Memory B cell (primary cell): Measurements from ENCODE around the gene TEKTIP1.
A peak's percentile ranks its signal among the peaks of the same experiment; 100 is the strongest.

Experiments used
- ATAC-seq: fragments of 150-1000 bp; cut with Tn5 transposase; 2 replicates; pipeline ENCODE4 v1.10.0; 2021; ENCODE audit warnings: low read depth, mild to moderate bottlenecking, moderate library complexity
- DNase-seq, 2 donors: peaks; one replicate each; pipeline ENCODE4 v3.0.0; 2022; ENCODE audit warnings: low spot score in 2 of 2
- H3K27ac Mint-ChIP-seq: one replicate; pipeline ENCODE4 v1.8.0; 2022; ENCODE audit warnings: mild to moderate bottlenecking, moderate library complexity, mixed read lengths
- H3K27me3 Mint-ChIP-seq: one replicate; pipeline ENCODE4 v1.8.0; 2022; ENCODE audit warnings: mixed read lengths
- H3K36me3 Mint-ChIP-seq: one replicate; pipeline ENCODE4 v1.8.0; 2022; ENCODE audit warnings: mild to moderate bottlenecking, mixed read lengths
- H3K4me1 Mint-ChIP-seq: one replicate; pipeline ENCODE4 v1.8.0; 2022; ENCODE audit warnings: mixed read lengths
- H3K4me3 Mint-ChIP-seq: one replicate; pipeline ENCODE4 v1.8.0; 2022; ENCODE audit warnings: mild to moderate bottlenecking, moderate library complexity, mixed read lengths
- H3K9me3 Mint-ChIP-seq: one replicate; pipeline ENCODE4 v1.8.0; 2022; ENCODE audit warnings: mixed read lengths

The TEKTIP1 gene

GRCh38 chr19:3546119-3546518, 7.1 kb downstream of the TEKTIP1 start:
- ATAC-seq (no peak), DNase-seq (no peak)
- Mint-ChIP-seq H3K4me3 (no peak overlapping the region), H3K36me3 (peaks cover 7% of the 10 kb centered on the region), H3K9me3 (no peaks in the 10 kb centered on the region), H3K27ac (no peak overlapping the region), H3K4me1 (peaks cover 8% of the 10 kb centered on the region), H3K27me3 (no peaks in the 10 kb centered on the region)

- Mint-ChIP-seq H3K36me3 (peaks cover 9% of the 10 kb centered on the region), H3K27me3 (no peaks in the 10 kb centered on the region), H3K27ac (no peak overlapping the region), H3K4me1 (peaks cover 14% of the 10 kb centered on the region), H3K9me3 (no peaks in the 10 kb centered on the region), H3K4me3 (no peak overlapping the region)
- DNase-seq (no peak), ATAC-seq (peak; percentile 14)
These were observed 8.3 kb downstream of the TEKTIP1 start for GRCh38 chr19:3547301-3547731.

- Mint-ChIP-seq H3K27me3 (no peaks in the 10 kb centered on the region), H3K9me3 (no peaks in the 10 kb centered on the region), H3K4me3 (no peak overlapping the region), H3K27ac (no peak overlapping the region), H3K4me1 (peaks cover 18% of the 10 kb centered on the region), H3K36me3 (peaks cover 9% of the 10 kb centered on the region)
- DNase-seq: no peak
- no peak for ATAC-seq
These were observed 8.9 kb downstream of the TEKTIP1 start for GRCh38 chr19:3547767-3548282.

- Mint-ChIP-seq H3K36me3 (peaks cover 9% of the 10 kb centered on the region), H3K9me3 (no peaks in the 10 kb centered on the region), H3K27me3 (no peaks in the 10 kb centered on the region), H3K4me1 (peaks cover 22% of the 10 kb centered on the region), H3K27ac (no peak overlapping the region), H3K4me3 (no peak overlapping the region)
- no peak for DNase-seq
- no peak for ATAC-seq
These were observed 9.6 kb downstream of the TEKTIP1 start for GRCh38 chr19:3548606-3549005.

- no peaks in the 10 kb centered on the region for H3K9me3 Mint-ChIP-seq
- H3K27me3 Mint-ChIP-seq: no peaks in the 10 kb centered on the region
- H3K4me1 Mint-ChIP-seq: peaks cover 26% of the 10 kb centered on the region
- ATAC-seq (no peak), DNase-seq (no peak)
- H3K36me3 Mint-ChIP-seq: peaks cover 9% of the 10 kb centered on the region
- H3K4me3 Mint-ChIP-seq: no peak overlapping the region
- H3K27ac Mint-ChIP-seq: no peak overlapping the region
These were observed 10.8 kb downstream of the TEKTIP1 start for GRCh38 chr19:3549816-3550215.

- H3K36me3 Mint-ChIP-seq: peaks cover 5% of the 10 kb centered on the region
- H3K4me1 Mint-ChIP-seq: peaks cover 27% of the 10 kb centered on the region
- ATAC-seq (no peak), DNase-seq (no peak)
- no peaks in the 10 kb centered on the region for H3K27me3 Mint-ChIP-seq
- no peak overlapping the region for H3K27ac Mint-ChIP-seq
- peak overlapping the region; percentile 5 for H3K4me3 Mint-ChIP-seq
- no peaks in the 10 kb centered on the region for H3K9me3 Mint-ChIP-seq
These were observed 12.2 kb downstream of the TEKTIP1 start for GRCh38 chr19:3550947-3551791.

- Mint-ChIP-seq H3K27ac (no peak overlapping the region), H3K27me3 (no peaks in the 10 kb centered on the region), H3K9me3 (no peaks in the 10 kb centered on the region), H3K4me1 (peaks cover 33% of the 10 kb centered on the region), H3K4me3 (no peak overlapping the region), H3K36me3 (peaks cover 5% of the 10 kb centered on the region)
- ATAC-seq (no peak), DNase-seq (no peak)
These were observed 12.8 kb downstream of the TEKTIP1 start for GRCh38 chr19:3551792-3552095.

GRCh38 chr19:3554254-3555083, 15.5 kb downstream of the TEKTIP1 start:
- peaks cover 34% of the 10 kb centered on the region for H3K4me1 Mint-ChIP-seq
- peaks cover 1% of the 10 kb centered on the region for H3K36me3 Mint-ChIP-seq
- ATAC-seq: no peak
- no peaks in the 10 kb centered on the region for H3K27me3 Mint-ChIP-seq
- H3K27ac Mint-ChIP-seq: peak overlapping the region; percentile 84
- DNase-seq: no peak
- peak overlapping the region; percentile 85 for H3K4me3 Mint-ChIP-seq
- no peaks in the 10 kb centered on the region for H3K9me3 Mint-ChIP-seq

- Mint-ChIP-seq H3K27me3 (no peaks in the 10 kb centered on the region), H3K27ac (peak overlapping the region; percentile 80), H3K4me1 (peaks cover 37% of the 10 kb centered on the region), H3K9me3 (no peaks in the 10 kb centered on the region), H3K36me3 (peaks cover 1% of the 10 kb centered on the region), H3K4me3 (peak overlapping the region; percentile 85)
- DNase-seq: no peak
- no peak for ATAC-seq
These were observed 16.9 kb downstream of the TEKTIP1 start for GRCh38 chr19:3555653-3556422.

GRCh38 chr19:3556423-3556977, 17.5 kb downstream of the TEKTIP1 start:
- H3K9me3 Mint-ChIP-seq: no peaks in the 10 kb centered on the region

GRCh38 chr19:3556978-3557460, 18.0 kb downstream of the TEKTIP1 start:
- H3K4me3 Mint-ChIP-seq: peak overlapping the region; percentile 85
- ATAC-seq (peak; percentile 39), DNase-seq (peak; percentile 41 to 58)
- H3K27ac Mint-ChIP-seq: peak overlapping the region; percentile 80
- H3K27me3 Mint-ChIP-seq: no peaks in the 10 kb centered on the region
- H3K9me3 Mint-ChIP-seq: no peaks in the 10 kb centered on the region
- H3K36me3 Mint-ChIP-seq: no peaks in the 10 kb centered on the region
- peaks cover 31% of the 10 kb centered on the region for H3K4me1 Mint-ChIP-seq

More at GRCh38 chr19:3556423-3556977, 17.5 kb downstream of the TEKTIP1 start:
- DNase-seq (no peak), ATAC-seq (no peak)
- Mint-ChIP-seq H3K4me1 (peaks cover 35% of the 10 kb centered on the region), H3K27me3 (no peaks in the 10 kb centered on the region), H3K36me3 (peaks cover 1% of the 10 kb centered on the region), H3K4me3 (peak overlapping the region; percentile 85), H3K27ac (peak overlapping the region; percentile 80)

- Mint-ChIP-seq H3K27me3 (no peaks in the 10 kb centered on the region), H3K4me1 (peaks cover 28% of the 10 kb centered on the region), H3K4me3 (peak within 1 kb of the TSS; percentile 85), H3K36me3 (no peaks in the 10 kb centered on the region), H3K27ac (peak within 1 kb of the TSS; percentile 80), H3K9me3 (no peaks in the 10 kb centered on the region)
- peak; percentile 87 for ATAC-seq
- peak; percentile 92 to 94 for DNase-seq
These were observed 18.7 kb downstream of the TEKTIP1 start, which contains the start of gene MFSD12 for GRCh38 chr19:3557461-3558248. TSS of gene MFSD12 (minus strand) at chr19:3557586. CDS start at chr19:3557403, 183 bp downstream.
